Nephron progenitor cell (in vitro differentiated cells): ENCODE measurements around the gene RASAL2.

ENCODE experiments used
- DNase-seq: peaks from one replicate; pipeline ENCODE4 v3.0.0; 2021
- H3K27ac Mint-ChIP-seq: 2 replicates; pipeline ENCODE4 v1.8.0; 2021; ENCODE audit warnings: mild to moderate bottlenecking, moderate library complexity, mixed read lengths
- H3K27me3 Mint-ChIP-seq: 2 replicates; pipeline ENCODE4 v1.8.0; 2021; ENCODE audit warnings: mild to moderate bottlenecking, low read depth, mixed read lengths; ENCODE audit not compliant: poor library complexity
- H3K36me3 Mint-ChIP-seq: 2 replicates; pipeline ENCODE4 v1.8.0; 2021; ENCODE audit warnings: low read depth, mixed read lengths
- H3K4me1 Mint-ChIP-seq: 2 replicates; pipeline ENCODE4 v1.8.0; 2021; ENCODE audit warnings: mixed read lengths
- H3K4me3 Mint-ChIP-seq: 2 replicates; pipeline ENCODE4 v1.8.0; 2021; ENCODE audit warnings: mild to moderate bottlenecking, moderate library complexity, mixed read lengths
- H3K9me3 Mint-ChIP-seq: 2 replicates; pipeline ENCODE4 v1.8.0; 2021; ENCODE audit warnings: mild to moderate bottlenecking, moderate library complexity, mixed read lengths
- TF ChIP-seq, protein P1 (sequence below): fragments of 200-600 bp; sonication (generic); IDR thresholded peaks from 2 replicates; pipeline ENCODE4 v1.5.0; 2021; ENCODE audit warnings: antibody characterized with exemption

The RASAL2 gene

DNA sequence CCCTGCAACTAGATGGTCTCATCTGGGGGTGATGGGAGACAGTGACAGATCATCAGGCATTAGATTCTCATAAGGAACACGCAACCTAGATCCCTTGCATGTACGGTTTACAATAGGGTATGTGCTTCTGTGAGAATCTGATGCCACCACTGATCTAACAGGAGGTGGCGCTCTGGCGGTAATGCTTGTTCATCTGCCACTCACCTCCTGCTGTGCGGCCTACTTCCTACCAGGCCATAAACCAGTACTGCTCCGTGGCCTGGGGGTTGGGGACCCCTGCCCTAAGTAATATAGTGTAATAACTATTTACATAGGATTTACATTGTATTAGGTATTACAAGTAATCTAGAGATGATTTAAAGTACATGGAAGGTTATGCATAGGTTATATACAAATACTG, 267.9 kb downstream of the RASAL2 start:
- Mint-ChIP-seq H3K4me3 (no peak overlapping the region), H3K27me3 (no peaks in the 10 kb centered on the region), H3K36me3 (no peaks in the 10 kb centered on the region), H3K4me1 (no peaks in the 10 kb centered on the region), H3K9me3 (peaks cover 5% of the 10 kb centered on the region), H3K27ac (no peak overlapping the region)
- TF ChIP-seq, protein P1, sequence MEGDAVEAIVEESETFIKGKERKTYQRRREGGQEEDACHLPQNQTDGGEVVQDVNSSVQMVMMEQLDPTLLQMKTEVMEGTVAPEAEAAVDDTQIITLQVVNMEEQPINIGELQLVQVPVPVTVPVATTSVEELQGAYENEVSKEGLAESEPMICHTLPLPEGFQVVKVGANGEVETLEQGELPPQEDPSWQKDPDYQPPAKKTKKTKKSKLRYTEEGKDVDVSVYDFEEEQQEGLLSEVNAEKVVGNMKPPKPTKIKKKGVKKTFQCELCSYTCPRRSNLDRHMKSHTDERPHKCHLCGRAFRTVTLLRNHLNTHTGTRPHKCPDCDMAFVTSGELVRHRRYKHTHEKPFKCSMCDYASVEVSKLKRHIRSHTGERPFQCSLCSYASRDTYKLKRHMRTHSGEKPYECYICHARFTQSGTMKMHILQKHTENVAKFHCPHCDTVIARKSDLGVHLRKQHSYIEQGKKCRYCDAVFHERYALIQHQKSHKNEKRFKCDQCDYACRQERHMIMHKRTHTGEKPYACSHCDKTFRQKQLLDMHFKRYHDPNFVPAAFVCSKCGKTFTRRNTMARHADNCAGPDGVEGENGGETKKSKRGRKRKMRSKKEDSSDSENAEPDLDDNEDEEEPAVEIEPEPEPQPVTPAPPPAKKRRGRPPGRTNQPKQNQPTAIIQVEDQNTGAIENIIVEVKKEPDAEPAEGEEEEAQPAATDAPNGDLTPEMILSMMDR, result no peak
- DNase-seq, result no peak

DNA sequence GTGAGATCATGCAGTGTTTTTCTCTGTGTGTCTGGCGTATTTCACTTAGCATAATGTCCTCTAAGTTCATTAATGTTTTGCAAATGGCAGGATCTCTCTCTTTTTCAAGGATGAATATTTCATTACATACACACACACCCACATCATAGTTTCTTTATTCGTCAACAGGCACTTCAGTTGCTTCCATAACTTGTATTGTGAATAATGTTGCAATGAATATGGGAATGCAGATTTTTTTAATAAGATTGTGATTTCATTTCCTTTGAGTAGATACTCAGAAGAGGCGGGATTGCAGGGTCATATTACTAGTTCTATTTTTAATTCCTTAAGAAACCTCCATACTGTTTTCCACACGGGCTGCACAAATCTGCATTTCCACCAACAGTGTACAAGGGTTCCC, 268.8 kb downstream of the RASAL2 start:
- no peak overlapping the region for H3K4me3 Mint-ChIP-seq
- H3K36me3 Mint-ChIP-seq, result no peaks in the 10 kb centered on the region
- no peak overlapping the region for H3K27ac Mint-ChIP-seq
- H3K9me3 Mint-ChIP-seq, result peaks cover 5% of the 10 kb centered on the region
- H3K4me1 Mint-ChIP-seq, result peaks cover 4% of the 10 kb centered on the region
- no peak for DNase-seq
- H3K27me3 Mint-ChIP-seq, result no peaks in the 10 kb centered on the region
- TF ChIP-seq, protein P1, result no peak

DNA sequence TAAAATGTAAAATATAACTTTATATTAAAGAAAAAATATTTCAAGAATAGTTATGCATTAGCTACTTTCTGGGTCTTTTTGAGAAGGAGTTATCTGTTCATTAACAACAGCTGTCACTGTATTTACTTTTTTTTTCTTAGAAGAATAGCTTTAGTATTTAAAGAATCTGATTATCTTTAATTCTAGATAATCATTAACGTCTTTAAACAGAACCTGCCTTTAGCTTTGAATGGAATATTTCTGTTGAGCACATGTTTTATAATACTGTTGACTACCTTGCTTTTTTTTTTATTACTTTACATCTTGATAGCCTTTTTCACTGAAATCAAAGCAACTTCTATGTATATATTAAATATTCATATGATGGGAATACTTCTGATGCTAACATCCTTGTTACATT, 270.9 kb downstream of the RASAL2 start:
- Mint-ChIP-seq H3K27ac (no peak overlapping the region), H3K9me3 (peaks cover 5% of the 10 kb centered on the region), H3K36me3 (no peaks in the 10 kb centered on the region), H3K4me3 (no peak overlapping the region), H3K4me1 (peaks cover 5% of the 10 kb centered on the region), H3K27me3 (no peaks in the 10 kb centered on the region)
- TF ChIP-seq, protein P1, result no peak
- no peak for DNase-seq

DNA sequence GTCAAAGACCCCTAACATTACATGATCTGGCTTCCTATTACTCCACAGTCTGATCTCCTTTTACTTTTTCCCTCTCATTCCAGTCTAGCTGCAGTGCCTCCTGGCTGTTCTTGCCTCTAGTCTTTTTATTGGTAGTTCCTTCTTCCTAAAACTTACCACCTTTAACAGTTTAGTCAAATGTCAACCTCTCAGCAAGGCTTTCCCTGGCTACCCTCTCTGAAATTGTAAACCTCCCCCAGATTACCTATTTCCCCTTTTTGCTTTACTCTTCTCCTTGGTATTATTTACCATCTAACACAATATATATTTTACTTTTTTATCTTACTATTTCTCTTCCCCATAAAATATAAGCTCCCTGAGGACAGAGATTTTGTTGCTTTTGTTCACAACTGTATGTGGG, 273.2 kb downstream of the RASAL2 start:
- DNase-seq, result no peak
- Mint-ChIP-seq H3K4me3 (no peak overlapping the region), H3K9me3 (no peaks in the 10 kb centered on the region), H3K36me3 (no peaks in the 10 kb centered on the region), H3K4me1 (peaks cover 9% of the 10 kb centered on the region), H3K27me3 (no peaks in the 10 kb centered on the region), H3K27ac (no peak overlapping the region)
- TF ChIP-seq, protein P1, result no peak

DNA sequence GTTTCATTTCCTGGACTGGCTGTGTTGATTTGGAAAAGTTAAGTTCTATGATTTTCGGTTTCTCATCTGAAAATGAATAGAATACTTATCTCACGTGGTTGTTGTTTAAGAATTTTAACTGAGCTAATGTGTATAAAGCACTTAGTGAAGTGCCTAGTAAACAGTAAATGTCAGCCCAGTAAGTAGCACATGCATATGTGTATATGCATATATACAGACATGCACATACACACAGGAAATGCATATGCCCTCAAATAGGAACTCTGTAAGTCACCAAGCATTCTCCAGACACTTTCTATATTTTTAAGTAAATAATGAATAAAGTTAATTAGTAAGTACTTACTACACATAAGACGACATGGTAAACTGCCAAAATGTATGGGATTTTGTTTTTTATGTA, 274.3 kb downstream of the RASAL2 start:
- H3K27ac Mint-ChIP-seq, result no peak overlapping the region

DNA sequence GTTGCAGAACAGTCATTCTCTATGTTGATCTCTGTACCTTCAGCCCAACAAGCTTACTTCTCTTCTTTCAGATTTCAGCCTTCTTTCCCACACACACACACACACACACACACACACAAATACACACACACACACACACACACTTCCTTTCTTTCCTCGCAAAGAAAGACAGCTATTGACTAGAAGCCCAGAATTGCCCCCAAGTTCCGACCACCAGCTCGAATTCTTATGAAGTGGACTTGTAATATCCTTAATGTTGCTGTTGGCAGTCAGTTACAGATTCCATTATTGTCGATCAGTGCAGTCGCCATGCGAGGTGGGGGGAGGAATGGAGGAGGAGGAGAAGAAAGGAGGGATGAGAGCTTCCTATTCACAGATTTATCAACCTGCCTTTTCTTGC, 277.3 kb downstream of the RASAL2 start:
- H3K4me3 Mint-ChIP-seq, result no peak overlapping the region
- peak; percentile 12 for DNase-seq
- H3K9me3 Mint-ChIP-seq, result no peaks in the 10 kb centered on the region
- no peaks in the 10 kb centered on the region for H3K27me3 Mint-ChIP-seq
- H3K36me3 Mint-ChIP-seq, result no peaks in the 10 kb centered on the region
- TF ChIP-seq, protein P1, result no peak
- peaks cover 14% of the 10 kb centered on the region for H3K4me1 Mint-ChIP-seq
- no peak overlapping the region for H3K27ac Mint-ChIP-seq

More for the DNA sequence above, 274.3 kb downstream of the RASAL2 start:
- no peaks in the 10 kb centered on the region for H3K27me3 Mint-ChIP-seq
- no peaks in the 10 kb centered on the region for H3K36me3 Mint-ChIP-seq
- H3K4me1 Mint-ChIP-seq, result peaks cover 10% of the 10 kb centered on the region
- H3K4me3 Mint-ChIP-seq, result no peak overlapping the region
- H3K9me3 Mint-ChIP-seq, result no peaks in the 10 kb centered on the region
- DNase-seq, result no peak
- TF ChIP-seq, protein P1, result no peak
